Stimulated activated CD8-positive, alpha-beta memory T cell treated with anti-CD3 and anti-CD28 coated beads, Interleukin-12 subunit alpha, Interleukin-12 subunit beta, amount 100 ng/mL, for 24 hours (primary cell): ENCODE measurements around the gene RCAN2.

Source experiments
- DNase-seq: peaks from one replicate; pipeline ENCODE4 v3.0.0-alpha.2; 2020; ENCODE audit errors: extremely low read depth

RCAN2 gene

DNA sequence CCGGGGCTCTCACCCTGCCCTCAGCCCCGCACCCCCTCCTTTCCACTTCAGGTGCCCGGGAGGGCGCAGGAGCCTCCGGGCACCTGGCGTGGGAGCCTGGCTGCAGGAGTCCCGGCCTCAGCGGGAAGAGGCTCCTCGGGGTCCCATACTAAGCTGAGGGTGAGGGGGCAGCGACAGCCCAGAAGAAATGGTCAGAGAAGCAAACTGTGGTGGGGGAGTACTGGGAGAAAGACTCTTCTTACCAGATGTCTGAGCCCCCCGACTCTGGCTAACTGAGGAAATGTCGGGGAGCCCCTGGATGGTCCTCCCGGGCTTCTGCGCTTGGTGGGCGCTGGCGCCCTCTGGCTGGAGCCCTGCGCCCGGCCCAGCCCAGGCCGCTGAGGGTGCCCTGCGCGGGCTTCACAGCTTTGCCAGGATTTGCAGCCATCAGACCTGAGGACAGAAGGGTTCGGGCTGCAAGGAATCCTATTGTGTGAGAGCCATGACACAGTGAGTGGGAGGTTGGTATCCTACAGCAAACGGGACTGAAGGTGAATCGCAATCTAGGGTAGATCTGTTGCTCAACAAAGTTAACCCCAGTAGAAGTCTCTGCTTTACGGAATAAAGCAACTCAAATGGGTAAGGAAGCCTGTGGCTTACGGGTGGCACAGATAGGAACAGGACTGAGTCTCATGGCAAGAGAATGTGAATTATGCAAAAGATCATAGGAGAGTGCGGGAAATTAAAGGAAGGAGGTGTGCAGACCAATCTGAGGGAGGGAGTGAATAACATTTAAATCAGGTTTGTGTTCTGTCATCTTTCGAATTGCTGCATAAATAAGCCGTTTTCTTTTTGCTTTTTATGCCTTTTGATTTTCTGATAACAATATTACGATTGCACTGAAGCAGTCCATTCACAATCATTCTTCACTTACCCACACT is 639 bp upstream of the RCAN2 start:
- no peak for DNase-seq

DNA sequence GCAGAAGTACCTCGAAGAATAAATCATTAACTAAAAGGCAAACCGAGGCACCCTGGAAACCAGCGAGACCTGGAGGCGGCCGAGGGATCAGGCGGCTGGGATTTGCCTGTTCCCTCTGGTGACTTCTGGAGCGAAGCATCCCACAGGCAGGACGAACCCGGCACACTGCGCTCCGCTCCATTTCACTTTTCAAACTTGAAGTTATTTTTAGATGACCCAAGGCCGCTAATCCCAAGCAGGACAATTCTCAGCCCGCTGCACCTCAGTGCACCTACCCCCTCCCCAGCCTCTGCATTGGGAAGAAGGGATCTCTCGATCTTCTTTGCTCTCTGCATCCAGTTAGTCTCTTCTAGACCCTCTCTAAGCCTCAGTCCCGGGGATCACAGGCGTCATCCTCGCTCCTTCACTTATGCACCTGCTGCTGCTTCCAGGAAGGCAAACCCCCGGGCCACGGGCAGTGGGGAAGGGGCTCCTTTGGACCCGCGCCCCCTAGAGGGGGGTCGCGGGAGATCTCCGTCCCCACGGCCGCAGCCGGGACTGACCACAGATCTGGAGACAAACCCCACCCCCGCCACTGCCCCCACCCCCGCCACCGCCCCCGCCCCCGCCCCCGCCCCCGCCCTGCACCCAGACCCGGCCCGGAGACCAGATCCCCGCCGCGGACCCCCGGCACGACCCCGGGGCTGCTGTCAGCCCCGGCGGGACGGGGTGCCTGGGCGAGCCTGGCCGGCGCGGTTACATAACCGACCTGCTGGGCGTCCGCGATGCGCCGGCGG is 636 bp downstream of the RCAN2 start:
- DNase-seq = no peak

DNA sequence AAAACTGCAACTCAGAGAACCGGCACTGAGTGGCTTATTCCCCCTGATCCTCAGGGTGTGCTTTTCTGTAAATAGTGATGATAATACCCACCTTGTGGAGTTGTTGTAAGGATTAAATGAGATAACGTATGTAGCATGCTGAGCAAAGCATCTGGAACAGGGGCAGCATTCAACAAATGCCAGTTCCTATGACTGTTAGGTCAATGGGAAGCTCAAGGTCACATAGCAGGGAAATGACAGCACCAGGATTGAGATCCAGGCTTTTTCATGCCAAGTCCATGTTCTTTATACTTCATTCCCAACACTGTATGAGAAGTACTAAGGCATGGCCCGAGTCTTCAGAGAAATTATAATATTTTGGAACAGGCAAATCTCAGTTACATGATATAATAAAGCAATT is 5.1 kb downstream of the RCAN2 start:
- DNase-seq = no peak

DNA sequence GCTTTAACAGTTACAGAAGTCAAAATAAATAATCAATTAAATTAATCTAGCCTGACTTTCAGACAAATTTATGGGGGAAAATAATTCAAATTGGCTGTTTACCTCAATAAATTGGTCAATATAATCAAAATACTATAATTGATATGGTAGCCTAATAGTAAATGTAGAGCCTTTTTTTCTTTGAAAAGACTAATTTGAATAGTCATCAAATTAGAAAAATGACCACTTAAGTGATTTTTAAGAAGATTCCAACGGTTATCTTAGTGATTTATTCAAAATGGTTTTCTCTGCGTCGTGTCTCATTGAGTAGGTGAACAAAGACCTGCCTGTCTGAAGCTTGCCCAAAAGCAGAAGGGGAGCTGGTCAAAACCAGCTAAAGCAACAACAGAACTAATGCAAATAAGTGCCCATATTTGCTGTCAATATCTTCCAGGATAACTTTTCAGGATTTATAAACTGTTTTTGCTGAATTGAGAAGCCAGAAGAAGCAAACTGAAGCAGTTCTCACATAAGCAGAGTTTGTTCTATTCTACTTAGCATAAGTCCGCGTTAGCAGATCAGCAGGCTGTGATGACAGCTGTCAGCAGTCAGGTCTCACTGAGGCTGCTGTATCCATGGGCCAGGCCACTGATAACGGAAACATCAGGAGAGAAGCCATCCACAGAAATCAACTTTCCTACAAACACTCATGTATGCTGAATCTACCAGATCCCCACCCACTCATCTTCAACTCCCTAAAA is 7.0 kb downstream of the RCAN2 start:
- DNase-seq = no peak

DNA sequence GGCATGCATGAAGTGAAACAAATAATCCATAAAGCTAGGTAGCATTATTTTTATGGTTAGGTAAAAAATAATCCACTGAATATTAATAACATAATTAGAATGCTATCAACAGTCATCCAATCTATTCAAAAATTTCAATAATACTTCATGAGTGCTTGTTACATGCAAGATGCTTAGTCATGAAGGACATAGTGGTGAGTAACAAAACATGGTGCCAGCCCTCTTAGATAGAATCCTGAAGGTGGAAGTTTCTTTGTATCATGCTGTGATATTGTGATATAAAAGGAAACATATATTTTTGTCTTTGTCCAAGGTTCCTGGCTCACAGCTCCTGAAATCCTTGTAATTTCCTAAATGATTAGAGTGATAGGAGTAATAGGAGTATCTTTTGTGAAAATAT is 14.9 kb downstream of the RCAN2 start:
- DNase-seq = no peak

DNA sequence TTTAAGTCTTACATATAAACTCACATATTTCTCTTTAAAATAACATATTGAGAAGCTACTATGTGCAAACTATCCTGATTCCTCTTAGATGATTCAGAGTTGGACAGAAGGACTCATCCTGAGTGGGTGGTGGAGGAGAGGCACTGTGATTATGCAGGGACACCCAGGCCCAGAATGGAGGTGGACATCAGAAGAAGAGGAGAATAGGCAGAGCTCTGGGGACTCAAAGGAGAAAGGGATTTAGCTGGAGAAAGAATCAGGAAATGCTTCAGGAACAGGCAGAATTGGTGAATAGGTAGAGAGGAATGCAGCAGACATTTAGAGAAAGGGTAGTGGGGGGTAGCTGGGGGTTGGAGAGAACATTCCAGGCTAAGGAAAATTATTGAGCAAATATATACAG is 17.4 kb downstream of the RCAN2 start:
- DNase-seq = no peak

DNA sequence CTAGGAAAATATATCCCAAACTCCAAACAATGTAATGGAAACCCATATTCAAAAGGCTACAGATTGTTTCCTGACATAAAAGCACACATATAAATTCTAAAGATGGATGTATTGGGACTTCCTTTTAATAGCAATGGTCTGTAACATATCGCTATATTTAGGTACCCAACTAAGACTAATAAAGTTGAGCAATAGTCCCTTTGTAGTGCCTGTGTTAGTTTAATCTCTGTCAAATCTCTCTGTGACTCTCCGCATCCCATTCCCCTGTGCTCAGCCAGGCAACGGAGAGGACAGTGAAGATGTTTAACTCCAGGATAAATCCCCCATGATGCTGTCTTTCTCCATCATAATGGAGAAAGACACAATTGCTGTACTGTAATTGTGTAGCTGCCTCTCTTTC is 19.0 kb downstream of the RCAN2 start:
- DNase-seq = no peak

DNA sequence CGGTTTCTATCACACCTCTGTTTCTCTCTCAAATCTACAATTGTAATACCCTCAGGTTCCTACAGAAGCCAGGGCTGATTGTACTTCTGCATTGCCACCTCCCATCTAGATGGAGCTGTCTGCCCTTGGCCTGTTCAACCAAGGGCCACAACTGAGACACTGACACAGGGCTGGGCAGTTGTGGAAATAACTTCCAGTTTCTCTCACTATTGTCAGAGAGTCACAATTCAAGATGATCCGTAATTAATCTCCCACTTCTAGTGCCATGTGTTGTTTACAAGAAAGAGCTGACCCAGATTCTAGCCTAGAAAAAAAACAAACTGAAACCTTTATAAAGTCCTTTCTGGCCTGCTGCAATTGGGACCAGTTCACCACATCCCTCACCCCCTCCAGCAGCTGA is 22.2 kb downstream of the RCAN2 start:
- DNase-seq = no peak

DNA sequence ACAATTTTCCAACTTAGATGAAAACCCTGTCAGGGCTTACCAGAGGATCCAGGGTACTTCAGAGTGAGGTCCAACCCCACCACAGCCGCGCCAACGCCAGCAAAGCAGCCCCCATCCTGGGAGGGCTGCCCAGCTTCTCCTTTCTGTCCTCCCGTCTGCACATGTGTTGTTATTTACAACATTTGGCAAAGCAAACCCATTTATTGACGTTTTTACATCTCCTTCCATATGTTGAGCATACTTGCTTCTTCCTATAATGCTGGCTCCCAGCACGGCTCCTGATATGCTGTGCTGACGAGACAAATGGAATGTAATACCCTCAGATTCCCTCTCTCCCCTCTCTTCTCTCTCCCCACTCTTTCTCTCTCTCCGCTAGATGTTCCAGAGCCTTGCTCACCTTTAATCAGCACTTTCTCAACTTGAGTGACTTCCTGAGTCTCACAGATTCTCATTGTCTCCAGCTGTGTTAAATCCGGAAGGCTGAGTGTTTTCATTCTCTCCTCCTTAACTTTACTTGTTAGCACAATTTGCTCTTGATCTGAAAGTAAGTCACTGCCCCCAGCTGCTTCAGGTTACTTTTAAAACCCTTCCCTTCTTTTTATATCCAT is 22.7 kb downstream of the RCAN2 start:
- DNase-seq = no peak

DNA sequence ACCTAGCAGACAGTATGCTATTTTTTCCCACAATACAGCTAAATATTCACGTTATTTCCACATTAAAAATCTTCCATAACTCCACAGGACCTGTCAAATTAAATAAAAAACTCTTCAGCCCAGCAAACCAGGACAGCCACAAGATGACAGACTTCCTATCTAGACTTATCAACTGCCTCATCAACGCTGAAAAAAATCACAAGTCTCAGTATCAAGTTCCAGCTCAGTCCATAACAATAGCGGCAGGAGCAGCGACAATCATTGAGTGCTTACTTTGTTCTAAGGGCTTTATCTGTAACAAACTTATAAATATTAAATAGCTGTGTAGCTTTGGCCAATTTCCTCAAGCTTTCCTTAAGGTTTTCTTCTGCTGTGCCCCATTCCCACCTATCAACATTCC is 24.7 kb downstream of the RCAN2 start:
- DNase-seq = no peak

DNA sequence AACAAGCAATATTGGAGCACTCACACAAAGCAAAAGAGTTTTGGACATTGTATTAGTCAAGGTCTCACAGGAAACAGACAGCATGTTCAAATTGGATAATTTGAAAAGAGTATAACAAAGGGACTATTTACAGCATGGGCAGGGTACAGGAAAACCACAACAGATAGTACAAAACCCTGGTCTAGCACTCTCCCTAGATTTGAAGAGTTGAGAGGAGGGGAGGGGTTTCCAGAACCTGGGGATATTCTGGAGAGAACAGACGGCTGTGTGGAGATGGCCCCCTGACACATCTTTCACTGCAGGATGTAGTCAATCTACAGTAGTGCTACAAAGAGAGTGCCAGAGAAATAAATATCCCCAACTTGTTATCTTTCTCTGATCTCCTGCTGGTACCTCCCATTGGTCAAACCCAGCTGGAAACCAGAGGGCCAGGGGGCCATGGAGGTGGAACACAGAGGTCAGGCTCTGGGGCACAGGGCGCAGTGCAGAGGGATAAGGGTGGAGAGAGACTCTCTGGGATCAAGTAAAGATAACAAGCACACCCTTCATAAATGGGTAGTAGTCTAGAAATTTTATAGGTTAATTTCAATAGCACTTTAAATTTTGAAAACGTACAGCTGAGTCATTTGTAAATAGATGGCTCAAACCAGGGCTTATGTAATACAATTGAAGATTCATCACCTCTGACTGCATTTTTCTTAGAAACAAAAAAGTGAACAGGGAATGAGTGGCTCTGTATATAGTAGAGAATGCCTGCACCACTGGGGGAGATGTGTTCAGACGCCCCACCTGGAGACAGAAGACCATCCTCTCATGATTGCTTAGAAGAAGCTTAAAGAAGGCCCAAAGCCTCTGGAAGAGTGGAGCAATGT is 25.7 kb downstream of the RCAN2 start:
- no peak for DNase-seq

DNA sequence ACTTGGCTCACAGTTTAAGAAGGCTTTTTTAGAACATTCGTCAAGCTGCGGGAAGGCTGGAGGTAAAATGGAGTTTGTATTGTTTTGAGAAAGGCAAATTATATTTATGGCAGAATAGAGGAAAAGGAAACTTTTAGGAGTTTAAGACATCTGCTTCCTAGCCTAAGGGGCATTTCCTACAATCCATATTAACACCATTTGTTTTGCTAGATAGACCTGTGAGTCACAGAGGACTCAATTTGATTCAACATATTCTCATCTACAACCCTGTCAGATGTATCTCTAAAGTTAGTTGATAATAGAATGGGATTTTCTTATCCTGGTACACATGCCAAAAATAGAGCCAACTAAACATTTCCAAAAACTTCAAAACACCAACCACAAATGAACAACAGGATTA is 35.0 kb downstream of the RCAN2 start:
- DNase-seq = no peak

DNA sequence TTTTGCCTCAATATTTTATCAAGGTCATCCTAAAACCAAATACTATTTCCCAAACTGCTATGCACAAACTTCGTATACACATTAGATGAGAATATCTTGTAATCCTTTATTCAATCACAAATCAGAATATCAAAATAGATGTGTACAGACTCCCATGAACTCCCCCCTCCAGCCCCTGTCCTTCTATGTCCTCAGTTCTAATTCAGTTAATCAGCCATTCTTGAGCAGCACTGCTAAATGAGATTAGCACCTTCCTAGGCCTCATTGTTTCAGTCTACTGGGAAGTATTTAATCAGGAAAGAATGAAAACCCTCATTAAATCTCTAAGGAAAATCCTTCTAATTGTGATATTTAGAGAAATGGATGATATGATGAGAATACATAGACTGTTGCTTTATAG is 36.6 kb downstream of the RCAN2 start:
- no peak for DNase-seq

DNA sequence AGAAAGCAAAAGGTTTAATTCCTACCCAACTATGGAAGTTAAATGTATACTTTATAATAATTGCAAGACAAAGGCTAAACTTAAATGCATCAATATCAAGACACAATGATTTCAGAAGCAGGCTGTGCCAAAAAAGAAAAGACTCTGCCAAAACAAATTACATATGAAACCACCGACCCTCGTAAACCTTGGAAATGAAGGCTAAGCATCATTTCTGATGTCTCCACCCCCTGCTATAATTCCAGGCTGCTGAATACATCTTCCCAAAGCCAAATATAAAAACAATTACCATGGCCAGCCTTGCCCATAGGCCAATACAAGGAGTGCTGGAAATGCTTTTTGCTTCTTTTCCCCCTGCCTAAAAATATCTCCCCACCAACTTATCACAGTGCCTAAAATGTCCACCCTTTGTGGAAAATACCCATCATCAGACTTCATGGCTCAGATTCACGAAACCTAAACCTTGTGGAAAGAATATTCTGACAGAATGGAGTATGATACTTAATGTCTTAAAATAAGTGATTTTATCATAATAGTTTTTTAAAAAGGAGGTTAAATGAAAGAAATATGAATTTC is 37.4 kb downstream of the RCAN2 start:
- DNase-seq = no peak

DNA sequence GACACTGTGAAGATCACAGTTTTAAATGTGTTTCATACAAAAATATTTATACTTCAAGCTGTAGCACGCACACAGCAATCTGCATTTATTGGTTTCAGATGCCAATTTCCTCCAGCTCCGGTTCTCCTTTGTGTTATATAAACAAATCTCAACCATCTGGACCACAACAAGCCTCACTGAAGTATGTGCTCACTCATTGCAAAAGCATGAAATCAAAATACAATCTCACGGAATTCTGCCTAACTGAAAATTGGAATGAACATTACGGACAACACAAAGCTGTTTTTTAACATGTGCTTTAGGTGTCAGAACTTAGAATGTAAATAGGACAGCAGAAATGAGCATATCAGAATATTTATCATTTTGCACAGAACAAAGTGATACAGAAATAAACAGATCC is 38.0 kb downstream of the RCAN2 start:
- no peak for DNase-seq

DNA sequence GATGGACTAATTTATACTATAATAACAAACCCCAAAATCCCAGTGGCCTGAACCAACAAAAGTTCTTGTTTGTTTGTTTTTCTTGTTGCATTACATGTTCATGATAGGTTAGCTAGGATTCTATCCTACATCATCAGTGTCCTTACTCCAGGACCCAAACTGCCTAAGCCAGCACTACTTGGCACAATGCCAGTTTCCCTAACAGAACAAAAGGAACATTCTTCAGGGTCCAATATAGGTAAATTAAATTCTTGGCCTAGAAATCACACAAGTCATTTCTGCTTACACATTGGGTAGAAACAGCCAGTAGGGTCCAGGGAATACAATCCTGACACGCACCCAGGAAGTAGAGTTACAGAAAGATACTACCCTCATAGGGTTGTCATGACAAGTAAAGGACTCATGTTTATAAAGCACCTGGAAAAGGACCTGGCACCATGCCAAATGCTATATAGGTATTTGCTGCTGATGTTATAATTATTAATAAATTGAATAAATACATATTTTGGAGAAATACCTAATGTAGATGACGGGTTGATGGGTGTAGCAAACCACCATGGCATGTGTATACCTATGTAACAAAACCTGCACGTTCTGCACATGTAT is 38.8 kb downstream of the RCAN2 start:
- DNase-seq = no peak

DNA sequence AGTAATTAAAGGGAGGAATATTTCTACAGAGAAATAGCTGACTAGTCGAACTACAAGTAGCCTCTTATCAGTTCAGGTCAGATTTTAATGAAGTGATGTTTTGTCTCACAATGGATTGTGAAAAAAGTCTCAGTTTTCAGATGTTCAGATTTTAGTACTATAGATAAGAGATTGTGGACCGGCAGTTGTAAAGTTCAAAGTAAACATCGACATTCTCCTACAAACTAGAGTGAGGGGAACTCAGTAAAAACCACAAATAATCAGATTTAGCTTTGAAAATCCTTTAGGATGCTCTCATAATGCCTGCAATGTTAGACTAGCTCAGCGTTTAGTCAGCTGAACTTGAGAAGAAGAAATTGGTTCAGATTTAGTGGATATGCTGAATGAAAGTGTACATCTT is 39.9 kb downstream of the RCAN2 start:
- no peak for DNase-seq

DNA sequence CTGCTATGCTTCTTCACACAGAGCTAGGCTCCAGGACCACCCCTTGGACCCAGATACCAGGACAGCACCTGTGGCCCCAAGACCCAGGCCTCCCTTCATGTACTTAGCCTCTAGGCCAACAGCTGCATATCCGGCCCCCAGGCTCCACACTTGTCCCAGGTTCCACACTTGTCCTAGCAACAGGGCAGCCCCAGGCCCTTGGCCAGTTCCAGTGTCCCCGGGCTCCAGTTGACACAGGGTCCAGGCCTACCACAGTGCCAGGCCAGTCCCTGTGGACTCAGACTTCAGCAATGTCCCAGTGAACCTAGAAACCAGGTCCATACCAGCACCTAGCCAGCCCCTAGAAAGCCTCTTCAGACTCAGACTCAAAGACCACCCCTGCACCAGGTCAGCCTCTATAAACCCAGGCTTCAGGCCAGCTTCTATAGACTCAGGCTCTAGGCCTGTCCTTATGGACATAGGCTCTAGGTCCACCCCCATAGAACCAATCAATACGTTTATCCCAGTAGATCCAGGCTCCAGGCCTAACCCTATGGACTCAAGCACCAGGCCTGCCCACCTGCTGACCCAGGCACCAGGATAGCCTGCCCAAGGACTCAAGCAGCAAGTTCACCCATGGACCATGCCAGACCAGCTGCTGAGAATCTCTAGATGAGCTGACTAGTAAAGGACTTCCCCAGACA is 46.3 kb downstream of the RCAN2 start:
- DNase-seq = no peak

DNA sequence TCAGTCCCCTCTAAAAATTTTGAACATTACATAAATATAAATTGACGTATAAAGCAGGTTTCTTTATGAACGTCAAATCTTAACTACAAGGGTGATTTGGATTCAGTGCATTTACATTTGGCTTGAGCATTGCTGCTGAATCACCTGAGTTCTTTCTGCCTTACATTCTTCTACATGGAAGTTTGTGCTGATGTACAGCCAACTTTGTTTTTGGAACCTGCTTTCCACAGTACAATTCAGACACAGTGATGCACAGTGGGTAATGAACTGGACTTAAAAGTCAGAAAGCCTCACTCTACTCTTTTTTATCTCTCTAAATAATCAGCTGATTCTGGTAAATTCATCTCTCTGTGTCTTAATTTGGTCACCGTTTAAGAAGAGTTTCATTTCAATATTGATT is 47.6 kb downstream of the RCAN2 start:
- DNase-seq = no peak

DNA sequence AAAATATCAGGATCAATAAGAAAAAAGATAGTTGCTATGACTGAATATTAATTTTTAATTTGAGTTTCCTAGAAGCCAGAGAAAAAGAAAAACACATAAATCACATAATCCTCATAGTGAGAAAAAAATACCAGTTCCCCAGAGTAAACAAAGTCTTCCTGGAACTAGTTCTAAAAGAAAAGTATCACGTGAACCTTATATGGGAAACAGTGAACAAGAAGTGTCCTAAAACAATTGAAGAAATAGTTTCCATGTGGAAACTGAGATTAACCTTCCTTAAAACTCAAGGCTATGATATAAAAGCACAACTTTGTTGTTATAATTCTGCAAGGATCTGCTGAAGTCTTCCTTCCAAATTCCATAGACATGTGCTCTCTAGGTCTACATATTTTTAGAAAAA is 50.6 kb downstream of the RCAN2 start:
- no peak for DNase-seq
